Prostate gland (tissue), 2 donors: ENCODE data around the gene NUAK1.

Experiments
- POLR2A ChIP-seq: fragments of 450-650 bp; IDR thresholded peaks from one replicate; pipeline ENCODE4 v1.6.1; 2016; ENCODE audit warnings: antibody characterized with exemption, mild to moderate bottlenecking
- TF ChIP-seq, protein P1 (sequence below), 4 experiments: fragments of 200-600 bp in 2 of 4; fragments of 450-650 bp in 2 of 4; sonication (generic) in 2 of 4; IDR thresholded peaks; 1 replicate in 3 of 4; 2 replicates in 1 of 4; pipeline ENCODE4 v1.5.1; 2016 to 2019; ENCODE audit warnings: antibody characterized with exemption in 4 of 4, mild to moderate bottlenecking in 2 of 4, moderate library complexity in 2 of 4

DNA sequence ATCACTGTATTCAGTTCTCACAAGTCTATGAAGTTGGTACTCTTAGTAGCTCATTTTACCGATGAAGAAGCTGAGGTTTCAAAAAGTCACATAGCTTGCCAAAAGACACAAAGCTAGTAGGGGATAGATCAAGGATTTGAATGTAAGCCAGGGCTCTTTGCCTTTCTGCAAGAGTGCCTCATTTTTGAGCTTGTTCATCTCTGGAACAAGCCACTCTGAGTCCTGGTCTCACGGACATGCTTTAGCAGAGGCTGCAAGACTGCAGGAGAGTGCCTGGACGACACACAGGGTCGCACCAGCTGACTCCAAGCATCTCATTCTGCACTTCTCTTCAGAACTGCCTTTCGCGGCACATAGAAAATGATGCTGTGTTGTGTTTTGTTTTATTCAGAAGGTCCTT lies 3.7 kb downstream of the NUAK1 start:
- TF ChIP-seq, protein P1, sequence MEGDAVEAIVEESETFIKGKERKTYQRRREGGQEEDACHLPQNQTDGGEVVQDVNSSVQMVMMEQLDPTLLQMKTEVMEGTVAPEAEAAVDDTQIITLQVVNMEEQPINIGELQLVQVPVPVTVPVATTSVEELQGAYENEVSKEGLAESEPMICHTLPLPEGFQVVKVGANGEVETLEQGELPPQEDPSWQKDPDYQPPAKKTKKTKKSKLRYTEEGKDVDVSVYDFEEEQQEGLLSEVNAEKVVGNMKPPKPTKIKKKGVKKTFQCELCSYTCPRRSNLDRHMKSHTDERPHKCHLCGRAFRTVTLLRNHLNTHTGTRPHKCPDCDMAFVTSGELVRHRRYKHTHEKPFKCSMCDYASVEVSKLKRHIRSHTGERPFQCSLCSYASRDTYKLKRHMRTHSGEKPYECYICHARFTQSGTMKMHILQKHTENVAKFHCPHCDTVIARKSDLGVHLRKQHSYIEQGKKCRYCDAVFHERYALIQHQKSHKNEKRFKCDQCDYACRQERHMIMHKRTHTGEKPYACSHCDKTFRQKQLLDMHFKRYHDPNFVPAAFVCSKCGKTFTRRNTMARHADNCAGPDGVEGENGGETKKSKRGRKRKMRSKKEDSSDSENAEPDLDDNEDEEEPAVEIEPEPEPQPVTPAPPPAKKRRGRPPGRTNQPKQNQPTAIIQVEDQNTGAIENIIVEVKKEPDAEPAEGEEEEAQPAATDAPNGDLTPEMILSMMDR (IDR thresholded peaks at IDR 0.05), result no peak
- no peak for TF ChIP-seq POLR2A
